Esophagus muscularis mucosa (tissue), 4 donors: ENCODE results near the gene PHF19. TPM values are rescaled to one million over a fixed set of nuclear protein-coding genes. Genes with fewer than 3 reads are reported as not detected.

Experiments used
- DNase-seq: peaks from one replicate; pipeline ENCODE4 v3.0.0-alpha.2; 2017; ENCODE audit errors: extremely low spot score
- H3K27ac ChIP-seq, 4 donors: fragments of 200-600 bp; sonication (generic); replicated peaks in 1 of 4; 1 replicate in 3 of 4; 2 replicates in 1 of 4; pipeline ENCODE4 v1.5.1; 2016 to 2019; ENCODE audit warnings: mild to moderate bottlenecking in 1 of 4
- H3K27me3 ChIP-seq, 4 donors: fragments of 200-600 bp; sonication (generic); one replicate each; pipeline versions ENCODE4 v1.5.1 to v1.6.0; 2016 to 2019
- H3K36me3 ChIP-seq, 4 donors: fragments of 200-600 bp; sonication (generic); one replicate each; pipeline ENCODE4 v1.5.1; 2016 to 2019
- H3K4me1 ChIP-seq, 4 donors: fragments of 200-600 bp; sonication (generic); one replicate each; pipeline ENCODE4 v1.5.1; 2016 to 2019
- H3K4me3 ChIP-seq, 4 donors: fragments of 200-600 bp; sonication (generic); 1 replicate in 2 of 4; 2 replicates in 2 of 4; pipeline ENCODE4 v1.5.1; 2016 to 2019; ENCODE audit warnings: mild to moderate bottlenecking in 4 of 4, moderate library complexity in 1 of 4
- H3K9me3 ChIP-seq, 4 donors: fragments of 200-600 bp; sonication (generic); 1 replicate in 3 of 4; 2 replicates in 1 of 4; pipeline ENCODE4 v1.5.1; 2016 to 2019
- EP300 ChIP-seq: sonication (generic); formaldehyde crosslinking; IDR thresholded peaks from one replicate; pipeline ENCODE4 v1.6.1; 2017; ENCODE audit warnings: antibody characterized with exemption
- POLR2A ChIP-seq: fragments of 450-650 bp; IDR thresholded peaks from one replicate; pipeline ENCODE4 v1.6.1; 2017; ENCODE audit warnings: antibody characterized with exemption, moderate library complexity, mild to moderate bottlenecking, low read depth
- POLR2AphosphoS5 ChIP-seq, 2 donors: sonication (generic); formaldehyde crosslinking; IDR thresholded peaks; one replicate each; pipeline ENCODE4 v1.6.1; 2017; ENCODE audit warnings: antibody characterized with exemption in 2 of 2
- WGBS: methylation state at CpG from one replicate; pipeline ENCODE4 v1.1.5; 2018; 5-methylcytosine and 5-hydroxymethylcytosine counted together
- intact Hi-C: fragments of 100-400 bp; cut with DNase I; formaldehyde crosslinking; loops from one replicate; pipeline ENCODE4 v1.15.1; 2023
- total RNA-seq, 4 donors: library from RNA; depleted of rRNA; stranded (reverse); fragments of >200 nt; gene quantifications; one replicate each; pipeline versions ENCODE4 v1.1.0 to v1.2.1, GENCODE V29; 2016
- TF ChIP-seq, protein P1 (sequence below), 3 experiments: fragments of 200-600 bp in 2 of 3; fragments of 450-650 bp in 1 of 3; sonication (generic) in 2 of 3; IDR thresholded peaks; one replicate each; pipeline ENCODE4 v1.5.1; 2017 to 2019; ENCODE audit warnings: antibody characterized with exemption in 3 of 3, mild to moderate bottlenecking in 2 of 3, moderate library complexity in 1 of 3

Gene PHF19
- total RNA-seq, 4 donors from 2014 or later, result 36.4 to 57.7 (median 47.8) TPM

- Histone ChIP-seq H3K27ac (no peak overlapping the region), H3K9me3 (no peaks in the 10 kb centered on the region), H3K4me3 (no peak overlapping the region), H3K4me1 (peaks cover 6 to 17% (median 12%) of the 10 kb centered on the region in 4 donors), H3K27me3 (no peaks in the 10 kb centered on the region), H3K36me3 (peaks cover 0 to 59% (median 24%) of the 10 kb centered on the region in 4 donors)
- no peak for TF ChIP-seq POLR2AphosphoS5 (IDR thresholded peaks at IDR 0.05)
- no peak for TF ChIP-seq POLR2A
- TF ChIP-seq EP300, result no peak
- TF ChIP-seq, protein P1, sequence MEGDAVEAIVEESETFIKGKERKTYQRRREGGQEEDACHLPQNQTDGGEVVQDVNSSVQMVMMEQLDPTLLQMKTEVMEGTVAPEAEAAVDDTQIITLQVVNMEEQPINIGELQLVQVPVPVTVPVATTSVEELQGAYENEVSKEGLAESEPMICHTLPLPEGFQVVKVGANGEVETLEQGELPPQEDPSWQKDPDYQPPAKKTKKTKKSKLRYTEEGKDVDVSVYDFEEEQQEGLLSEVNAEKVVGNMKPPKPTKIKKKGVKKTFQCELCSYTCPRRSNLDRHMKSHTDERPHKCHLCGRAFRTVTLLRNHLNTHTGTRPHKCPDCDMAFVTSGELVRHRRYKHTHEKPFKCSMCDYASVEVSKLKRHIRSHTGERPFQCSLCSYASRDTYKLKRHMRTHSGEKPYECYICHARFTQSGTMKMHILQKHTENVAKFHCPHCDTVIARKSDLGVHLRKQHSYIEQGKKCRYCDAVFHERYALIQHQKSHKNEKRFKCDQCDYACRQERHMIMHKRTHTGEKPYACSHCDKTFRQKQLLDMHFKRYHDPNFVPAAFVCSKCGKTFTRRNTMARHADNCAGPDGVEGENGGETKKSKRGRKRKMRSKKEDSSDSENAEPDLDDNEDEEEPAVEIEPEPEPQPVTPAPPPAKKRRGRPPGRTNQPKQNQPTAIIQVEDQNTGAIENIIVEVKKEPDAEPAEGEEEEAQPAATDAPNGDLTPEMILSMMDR (IDR thresholded peaks at IDR 0.05), result no peak
- intact Hi-C loops, result no loop called here
- no peak for DNase-seq
- WGBS, result 65% methylated on average over 4 of the region's 5 CpGs
Observed at GRCh38 chr9:120909904-120910303, 32.9 kb upstream of the PHF19 start.

DNA sequence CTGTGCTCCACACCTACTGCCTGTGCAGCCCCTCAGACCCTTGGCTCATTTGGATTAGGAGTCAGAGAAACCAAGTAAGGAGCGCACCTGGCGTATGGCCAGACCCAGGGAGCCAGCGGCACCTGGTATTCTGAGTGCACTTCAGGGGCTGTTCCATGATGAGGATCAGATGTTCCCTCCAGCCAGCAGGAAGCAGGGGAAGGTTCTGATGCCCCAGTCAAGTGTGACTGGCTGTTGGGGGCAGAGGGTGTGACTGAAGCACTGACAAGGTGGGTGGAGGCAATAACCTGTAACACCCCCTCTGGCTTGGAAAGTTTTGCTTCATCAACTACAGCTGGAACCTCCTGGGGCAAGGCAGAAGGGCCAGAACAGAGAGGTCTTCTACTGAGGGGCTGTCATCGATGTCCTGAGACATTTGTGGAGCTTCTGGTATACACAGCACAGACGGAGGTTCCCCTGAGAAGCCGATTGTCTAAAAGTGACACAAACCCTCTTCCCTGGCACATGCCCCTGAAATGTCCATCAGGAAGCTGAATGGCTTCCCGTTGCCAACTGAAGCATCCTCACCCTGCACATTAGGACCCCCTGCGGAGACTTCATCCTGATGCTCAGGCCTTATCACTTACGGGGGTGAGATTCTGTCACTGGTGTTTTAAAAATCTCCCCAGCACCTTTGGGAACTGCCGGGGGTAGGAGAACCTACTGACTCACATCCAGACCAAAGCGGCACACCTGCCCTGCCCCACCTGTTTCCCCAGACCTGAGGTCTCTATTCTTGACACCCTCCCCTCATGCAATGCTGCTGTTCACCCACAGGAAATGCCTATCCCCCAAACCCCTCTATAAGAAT is 28.6 kb upstream of the PHF19 start:
- intact Hi-C loops, result no loop called here

DNA sequence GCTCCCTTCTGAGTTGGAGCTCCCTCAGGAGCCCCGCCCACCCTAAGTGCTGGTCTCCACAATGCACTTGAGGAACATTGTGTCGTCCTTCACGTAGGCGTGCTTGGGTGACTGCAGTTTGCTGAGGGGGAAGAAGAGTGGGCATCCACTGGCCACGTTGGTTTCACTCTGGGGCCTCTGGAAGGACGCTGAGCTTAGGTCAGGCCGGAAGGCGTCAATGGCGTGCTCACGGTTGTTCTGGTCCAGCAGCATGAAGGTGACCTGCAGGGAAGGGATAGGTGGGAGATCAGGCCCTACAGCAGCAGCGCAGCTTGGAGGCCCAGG is 28.0 kb upstream of the PHF19 start:
- no peak overlapping the region for H3K4me3 ChIP-seq
- TF ChIP-seq POLR2A (no peak), EP300 (no peak)
- TF ChIP-seq, protein P1 (IDR thresholded peaks at IDR 0.05), result no peak
- H3K36me3 ChIP-seq, result peaks cover 0 to 46% (median 20%) of the 10 kb centered on the region in 4 donors
- H3K4me1 ChIP-seq, result peaks cover 0 to 3% (median 1%) of the 10 kb centered on the region in 4 donors
- intact Hi-C loops, result no loop called here
- H3K9me3 ChIP-seq, result no peaks in the 10 kb centered on the region
- H3K27ac ChIP-seq, result no peak overlapping the region
- 94% methylated on average over 5 of the region's 11 CpGs for WGBS
- DNase-seq, result no peak
- H3K27me3 ChIP-seq, result no peaks in the 10 kb centered on the region

More for the DNA sequence above, 28.6 kb upstream of the PHF19 start:
- Histone ChIP-seq H3K27ac (no peak overlapping the region), H3K4me3 (no peak overlapping the region), H3K9me3 (no peaks in the 10 kb centered on the region), H3K27me3 (no peaks in the 10 kb centered on the region), H3K36me3 (peaks cover 0 to 51% (median 21%) of the 10 kb centered on the region in 4 donors), H3K4me1 (peaks cover 0 to 6% (median 1%) of the 10 kb centered on the region in 4 donors)
- 83% methylated on average over 11 of the region's 11 CpGs for WGBS
- TF ChIP-seq EP300 (no peak), POLR2AphosphoS5 (IDR thresholded peaks at IDR 0.05) (no peak), POLR2A (no peak)
- TF ChIP-seq, protein P1 (IDR thresholded peaks at IDR 0.05), result no peak
- DNase-seq, result no peak

GRCh38 chr9:120904061-120904977 is 27.3 kb upstream of the PHF19 start:
- Histone ChIP-seq H3K27me3 (no peaks in the 10 kb centered on the region), H3K36me3 (peaks cover 0 to 40% (median 13%) of the 10 kb centered on the region in 4 donors), H3K27ac (no peak overlapping the region), H3K4me3 (no peak overlapping the region), H3K9me3 (no peaks in the 10 kb centered on the region), H3K4me1 (no peaks in the 10 kb centered on the region)
- TF ChIP-seq EP300 (no peak), POLR2A (no peak), POLR2AphosphoS5 (IDR thresholded peaks at IDR 0.05) (no peak)
- TF ChIP-seq, protein P1 (IDR thresholded peaks at IDR 0.05), result no peak
- 88% methylated on average over 14 of the region's 16 CpGs for WGBS
- DNase-seq, result no peak
- intact Hi-C loops, result no loop called here
